HG02938 (cell line): Measurements from ENCODE around the gene HOXA3.

Source experiments
- ATAC-seq: cut with Tn5 transposase; IDR thresholded peaks from one replicate; pipeline ENCODE4 v1.9.1; 2021; ENCODE audit warnings: mild to moderate bottlenecking, moderate library complexity; ENCODE audit not compliant: unreplicated experiment

HOXA3 gene

GRCh38 chr7:27145914-27146412 lies 6.4 kb downstream of the HOXA3 start:
- no peak for ATAC-seq

DNA sequence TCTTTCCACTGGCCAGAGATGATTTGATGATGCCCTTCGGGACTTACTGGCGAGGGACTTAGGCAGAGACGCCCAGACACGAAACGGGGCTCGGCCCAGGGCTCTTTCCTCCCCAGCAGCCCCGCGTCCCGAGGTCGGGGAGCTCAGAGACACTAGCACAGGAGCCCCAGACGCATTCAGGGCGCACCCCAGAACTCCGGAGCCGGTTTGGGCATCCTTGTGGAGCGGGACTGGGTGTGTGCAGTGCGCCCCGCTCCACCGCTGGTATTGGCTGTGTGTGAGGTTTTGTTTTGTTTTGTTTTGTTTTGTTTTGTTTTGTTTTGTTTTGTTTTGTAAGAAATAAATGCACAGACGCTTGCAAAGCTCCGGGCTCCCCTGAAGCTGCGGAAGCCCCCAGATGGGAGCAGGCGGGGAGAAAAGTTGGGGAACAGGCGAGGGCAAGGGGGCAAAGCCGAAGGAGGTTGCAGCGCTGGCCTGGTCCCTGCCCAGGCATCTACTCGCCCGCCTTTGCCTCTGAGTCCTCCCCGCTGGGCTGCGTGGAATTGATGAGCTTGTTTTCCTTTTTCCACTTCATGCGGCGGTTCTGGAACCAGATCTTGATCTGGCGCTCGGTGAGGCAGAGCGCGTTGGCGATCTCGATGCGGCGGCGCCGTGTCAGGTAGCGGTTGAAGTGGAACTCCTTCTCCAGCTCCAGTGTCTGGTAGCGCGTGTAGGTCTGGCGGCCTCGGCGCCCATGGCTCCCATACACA lies 7.0 kb downstream of the HOXA3 start:
- no peak for ATAC-seq

- ATAC-seq, result no peak
These were observed 7.6 kb downstream of the HOXA3 start for GRCh38 chr7:27144781-27145164.

DNA sequence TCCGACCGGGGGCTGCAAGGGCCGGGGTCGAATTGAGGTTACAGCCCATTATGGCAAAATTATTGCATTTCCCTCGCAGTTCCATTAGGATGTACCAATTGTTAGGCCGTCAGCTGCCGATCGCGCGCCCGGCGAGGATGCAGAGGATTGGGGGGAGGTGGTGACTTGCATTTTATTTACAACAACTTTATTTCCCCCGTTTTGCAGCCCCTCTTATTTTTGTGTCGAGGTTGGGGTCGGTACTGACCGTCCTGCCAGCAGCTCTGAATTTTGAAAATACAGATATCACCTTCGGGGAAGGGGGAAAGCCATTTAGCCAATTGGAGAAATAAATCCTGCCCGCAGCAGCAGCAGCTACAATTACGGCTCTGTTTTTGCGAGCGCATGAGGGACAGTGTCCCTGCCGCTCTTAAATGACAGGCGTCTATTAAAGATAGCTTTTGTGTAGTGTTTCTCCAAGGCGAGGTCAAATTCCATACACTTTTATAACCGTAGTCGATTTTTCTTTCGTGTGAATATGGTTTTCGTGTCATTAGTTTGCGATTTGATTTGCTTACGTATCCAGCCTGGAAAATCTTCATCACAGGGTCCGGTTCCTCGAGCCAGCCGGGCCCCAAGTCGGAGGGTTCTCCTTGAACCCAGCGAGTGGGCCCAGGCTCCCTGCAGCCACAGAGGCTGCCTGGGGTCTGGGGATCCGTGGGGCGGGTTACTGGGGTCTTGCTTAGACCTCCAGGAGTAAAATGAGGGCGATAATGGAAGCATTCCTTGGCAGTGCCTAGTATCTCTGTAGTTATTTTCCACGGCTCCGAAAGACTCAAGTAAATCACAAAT lies 8.2 kb downstream of the HOXA3 start:
- no peak for ATAC-seq

- no peak for ATAC-seq
These were observed 9.1 kb downstream of the HOXA3 start, which contains the start of gene HOXA5 for GRCh38 chr7:27143023-27143949. TSS of gene HOXA5 (minus strand) at chr7:27143681. CDS start at chr7:27143607, 74 bp downstream.

DNA sequence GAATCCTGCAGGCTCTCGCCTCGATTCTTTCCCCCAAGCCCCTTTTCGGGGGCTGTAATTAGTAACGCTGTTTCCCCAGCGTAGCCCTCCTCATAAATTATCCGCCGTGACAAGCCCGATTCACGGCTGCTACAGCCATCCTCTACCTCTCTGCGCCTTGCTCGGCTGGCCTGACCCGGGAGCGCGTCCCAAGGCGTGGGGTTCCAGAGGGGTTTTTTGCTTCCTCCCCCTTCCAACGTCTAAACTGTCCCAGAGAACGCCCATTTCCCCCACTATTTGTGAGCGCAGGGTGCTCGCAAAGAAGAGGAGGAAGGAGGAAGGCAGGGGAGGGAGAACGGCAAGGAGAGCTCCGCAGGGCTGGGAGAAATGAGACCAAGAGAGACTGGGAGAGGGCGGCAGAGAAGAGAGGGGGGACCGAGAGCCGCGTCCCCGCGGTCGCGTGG lies 9.8 kb downstream of the HOXA3 start:
- ATAC-seq, result no peak

- ATAC-seq, result no peak
These were observed 10.3 kb downstream of the HOXA3 start for GRCh38 chr7:27141923-27142579.

GRCh38 chr7:27141137-27141922 lies 11.1 kb downstream of the HOXA3 start:
- no peak for ATAC-seq

DNA sequence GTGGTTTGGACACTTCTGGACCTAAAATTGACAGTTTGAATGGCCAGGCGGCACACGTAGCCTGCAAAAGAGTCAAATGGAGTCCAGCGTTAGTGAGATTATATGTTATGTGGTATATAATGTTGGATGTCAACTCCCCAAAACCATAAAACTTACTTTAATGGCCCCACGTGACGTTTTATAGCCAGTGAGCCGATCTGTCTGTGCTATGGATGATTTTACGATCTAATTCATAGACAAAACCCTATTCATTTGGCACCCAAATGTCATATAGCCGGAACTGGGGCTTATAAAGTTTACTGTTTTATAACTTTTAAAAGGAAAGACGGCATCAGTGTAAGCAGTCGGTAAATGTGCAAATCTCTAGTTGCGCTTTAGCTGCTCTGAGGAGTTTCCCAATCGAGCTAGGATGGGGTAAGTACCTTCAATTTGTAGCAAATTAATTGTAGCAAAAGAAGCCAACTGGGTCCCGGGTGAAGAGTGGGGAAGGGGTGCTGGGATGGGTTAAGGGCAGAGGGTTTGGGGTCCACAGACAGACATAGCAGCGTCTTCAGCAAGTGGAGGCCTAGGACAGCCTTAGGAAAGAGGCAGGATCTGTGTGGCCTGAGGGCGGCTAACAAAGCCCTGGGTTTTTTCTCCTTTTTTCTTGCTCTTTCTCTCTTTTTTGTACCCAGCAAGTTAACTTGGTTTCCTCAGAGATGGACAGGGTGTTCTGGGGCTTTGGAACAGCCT lies 12.1 kb downstream of the HOXA3 start:
- ATAC-seq, result no peak

- no peak for ATAC-seq
These were observed 12.9 kb downstream of the HOXA3 start for GRCh38 chr7:27139334-27140125.

GRCh38 chr7:27138985-27139333 lies 13.4 kb downstream of the HOXA3 start:
- no peak for ATAC-seq

GRCh38 chr7:27138472-27138871 lies 13.9 kb downstream of the HOXA3 start:
- no peak for ATAC-seq

- ATAC-seq, result no peak
These were observed 14.6 kb downstream of the HOXA3 start for GRCh38 chr7:27137640-27138315.

- no peak for ATAC-seq
These were observed 18.0 kb downstream of the HOXA3 start for GRCh38 chr7:27134392-27134791.

DNA sequence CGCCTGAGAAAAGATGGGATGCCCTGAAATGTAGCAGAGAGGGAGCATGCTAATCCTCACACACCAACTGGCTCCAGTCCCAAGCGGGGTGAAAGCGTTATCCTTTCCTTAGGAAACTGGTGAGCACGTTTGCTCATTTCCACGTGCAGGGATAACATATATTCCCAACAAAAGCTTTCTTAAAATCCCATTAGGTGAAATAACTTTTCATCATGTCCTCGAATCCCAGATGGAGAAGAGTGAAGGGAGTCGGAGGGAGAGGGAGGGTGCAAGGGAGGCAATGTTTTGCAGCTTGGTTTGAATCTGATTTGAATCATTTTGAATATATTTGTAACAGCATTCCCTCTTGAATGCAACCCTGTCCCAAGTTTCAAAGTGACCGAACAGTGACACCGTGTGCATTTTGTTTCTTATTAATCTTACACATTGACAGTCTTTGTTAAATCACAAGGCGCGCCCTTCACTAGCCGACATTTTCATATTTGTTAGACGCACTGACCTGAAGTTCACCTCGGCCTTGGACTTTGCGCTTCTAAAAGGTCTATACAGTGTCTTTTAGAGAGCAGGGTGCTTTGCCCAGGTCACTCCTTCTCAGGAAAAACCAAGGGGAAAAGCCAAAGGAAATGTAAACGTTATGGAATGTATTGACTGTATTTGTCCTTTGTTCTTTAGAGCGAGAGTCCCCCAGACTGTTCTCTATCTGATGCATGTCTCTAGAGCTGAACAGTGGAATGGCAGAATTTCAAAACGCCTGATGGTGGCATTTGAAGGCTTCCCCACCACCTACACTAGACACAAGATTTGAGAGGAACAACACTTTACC lies 18.8 kb downstream of the HOXA3 start:
- no peak for ATAC-seq

GRCh38 chr7:27132978-27133377 lies 19.4 kb downstream of the HOXA3 start:
- ATAC-seq, result no peak

- ATAC-seq, result no peak
These were observed 20.2 kb downstream of the HOXA3 start for GRCh38 chr7:27132214-27132613.
